Trophoblast cell (in vitro differentiated cells and primary cell): ENCODE results near the gene LYPD4.

Experiments
- DNase-seq, 2 donors: peaks; one replicate each; pipeline ENCODE4 v3.0.0-alpha.2; 2016
- H2AFZ ChIP-seq: 2 replicates; pipeline ENCODE4 v1.6.1; 2013; ENCODE audit warnings: low read length, moderate library complexity, mild to moderate bottlenecking; ENCODE audit not compliant: insufficient read depth, poor library complexity
- H2AK5ac ChIP-seq: 2 replicates; pipeline ENCODE4 v1.6.1; 2013; ENCODE audit warnings: mild to moderate bottlenecking, low read length
- H2BK120ac ChIP-seq: 2 replicates; pipeline ENCODE4 v1.6.1; 2013; ENCODE audit warnings: low read length, mild to moderate bottlenecking, moderate library complexity; ENCODE audit not compliant: insufficient read depth, poor library complexity
- H2BK12ac ChIP-seq: 2 replicates; pipeline ENCODE4 v1.6.1; 2013; ENCODE audit warnings: mild to moderate bottlenecking, low read length, moderate library complexity
- H2BK5ac ChIP-seq: 2 replicates; pipeline ENCODE4 v1.6.1; 2013; ENCODE audit warnings: low read length, low read depth, moderate library complexity, mild to moderate bottlenecking; ENCODE audit not compliant: poor library complexity
- H3K14ac ChIP-seq: 2 replicates; pipeline ENCODE4 v1.6.1; 2013; ENCODE audit warnings: mild to moderate bottlenecking, low read length
- H3K18ac ChIP-seq: 2 replicates; pipeline ENCODE4 v1.6.1; 2013; ENCODE audit warnings: mild to moderate bottlenecking, low read length
- H3K23ac ChIP-seq: 2 replicates; pipeline ENCODE4 v1.6.1; 2013; ENCODE audit warnings: low read length
- H3K27ac ChIP-seq: 2 replicates; pipeline ENCODE4 v1.5.1; 2013; ENCODE audit warnings: low read depth, mild to moderate bottlenecking, inconsistent platforms, low read length, moderate library complexity
- H3K27me3 ChIP-seq: 2 replicates; pipeline ENCODE4 v1.6.1; 2013; ENCODE audit warnings: inconsistent platforms, mild to moderate bottlenecking, low read length, moderate library complexity; ENCODE audit not compliant: insufficient read depth
- H3K36me3 ChIP-seq, 2 experiments: 1 replicate in 1 of 2; 2 replicates in 1 of 2; pipeline ENCODE4 v1.6.1; 2013; ENCODE audit warnings: low read length in 2 of 2, mild to moderate bottlenecking in 2 of 2, moderate library complexity in 1 of 2; ENCODE audit not compliant: insufficient read depth in 2 of 2, control insufficient read depth in 1 of 2
- H3K4ac ChIP-seq: 2 replicates; pipeline ENCODE4 v1.6.1; 2013; ENCODE audit warnings: low read depth, mild to moderate bottlenecking, low read length, moderate library complexity
- H3K4me1 ChIP-seq, 2 experiments: 1 replicate in 1 of 2; 2 replicates in 1 of 2; pipeline ENCODE4 v1.6.1; 2013; ENCODE audit warnings: low read length in 2 of 2, mild to moderate bottlenecking in 2 of 2, moderate library complexity in 1 of 2; ENCODE audit not compliant: insufficient read depth in 2 of 2, control insufficient read depth in 1 of 2
- H3K4me2 ChIP-seq: 2 replicates; pipeline ENCODE4 v1.6.1; 2013; ENCODE audit warnings: inconsistent platforms, mild to moderate bottlenecking, low read length, moderate library complexity
- H3K4me3 ChIP-seq: 2 replicates; pipeline ENCODE4 v1.5.1; 2013; ENCODE audit warnings: mild to moderate bottlenecking, low read depth, low read length, inconsistent platforms
- H3K79me1 ChIP-seq: one replicate; pipeline ENCODE4 v1.6.1; 2013; ENCODE audit warnings: low read length
- H3K79me2 ChIP-seq: 2 replicates; pipeline ENCODE4 v1.6.1; 2013; ENCODE audit warnings: low read length, mild to moderate bottlenecking; ENCODE audit not compliant: control insufficient read depth, insufficient read depth, poor library complexity
- H3K9ac ChIP-seq: 2 replicates; pipeline ENCODE4 v1.6.1; 2013; ENCODE audit warnings: mild to moderate bottlenecking, low read length
- H3K9me3 ChIP-seq: 2 replicates; pipeline ENCODE4 v1.6.1; 2013; ENCODE audit warnings: low read depth, mild to moderate bottlenecking, control low read depth, inconsistent platforms, low read length; ENCODE audit not compliant: insufficient read depth
- H4K12ac ChIP-seq: 2 replicates; pipeline ENCODE4 v1.6.1; 2013; ENCODE audit warnings: low read depth, mild to moderate bottlenecking, low read length, moderate library complexity
- H4K8ac ChIP-seq: 2 replicates; pipeline ENCODE4 v1.6.1; 2013; ENCODE audit warnings: low read depth, mild to moderate bottlenecking, low read length, moderate library complexity
- H4K91ac ChIP-seq: one replicate; pipeline ENCODE4 v1.6.1; 2013; ENCODE audit warnings: low read depth, mild to moderate bottlenecking, low read length, moderate library complexity
- WGBS: extraction: QIAGEN DNeasy Blood & Tissue Kit; methylation state at CpG from one replicate; pipeline ENCODE4 v1.1.7; 2013; ENCODE audit warnings: missing lambda C conversion rate; ENCODE audit not compliant: insufficient read length, insufficient coverage; ENCODE audit errors: extremely low coverage; 5-methylcytosine and 5-hydroxymethylcytosine counted together

LYPD4 gene

GRCh38 chr19:41889896-41890295, 45.4 kb upstream of the LYPD4 start:
- no peak overlapping the region for H3K14ac ChIP-seq
- H3K18ac ChIP-seq: no peak overlapping the region
- H3K4me3 ChIP-seq: no peak overlapping the region
- no peak overlapping the region for H3K23ac ChIP-seq
- no peaks in the 10 kb centered on the region for H3K27me3 ChIP-seq
- no peak overlapping the region for H4K12ac ChIP-seq
- no peak overlapping the region for H2AFZ ChIP-seq
- no peaks in the 10 kb centered on the region for H3K9me3 ChIP-seq
- no peak overlapping the region for H4K91ac ChIP-seq
- no peak for DNase-seq
- no CpG with 5 or more reads among the region's 8 CpGs for WGBS
- no peak overlapping the region for H2BK5ac ChIP-seq
- no peak overlapping the region for H3K9ac ChIP-seq
- peaks cover 39 to 40% of the 10 kb centered on the region in 2 experiments for H3K36me3 ChIP-seq
- H3K4me2 ChIP-seq: no peak overlapping the region
- H3K79me1 ChIP-seq: peaks cover 3% of the 10 kb centered on the region
- H3K27ac ChIP-seq: no peak overlapping the region
- H3K4me1 ChIP-seq: peaks cover 11 to 13% of the 10 kb centered on the region in 2 experiments
- H3K79me2 ChIP-seq: no peaks in the 10 kb centered on the region
- no peak overlapping the region for H3K4ac ChIP-seq
- H2AK5ac ChIP-seq: no peak overlapping the region
- no peak overlapping the region for H2BK120ac ChIP-seq
- no peak overlapping the region for H4K8ac ChIP-seq
- H2BK12ac ChIP-seq: no peak overlapping the region

GRCh38 chr19:41888926-41889325, 44.4 kb upstream of the LYPD4 start:
- no peak for DNase-seq
- H3K27me3 ChIP-seq: no peaks in the 10 kb centered on the region
- H3K9ac ChIP-seq: no peak overlapping the region
- H4K12ac ChIP-seq: no peak overlapping the region
- no peak overlapping the region for H4K8ac ChIP-seq
- no peak overlapping the region for H3K4me3 ChIP-seq
- no peak overlapping the region for H3K4me2 ChIP-seq
- no peak overlapping the region for H2BK5ac ChIP-seq
- peaks cover 29 to 31% of the 10 kb centered on the region in 2 experiments for H3K36me3 ChIP-seq
- H2BK12ac ChIP-seq: no peak overlapping the region
- no peak overlapping the region for H2AFZ ChIP-seq
- no peak overlapping the region for H2BK120ac ChIP-seq
- H3K23ac ChIP-seq: no peak overlapping the region
- H3K4ac ChIP-seq: no peak overlapping the region
- WGBS: no CpG with 5 or more reads among the region's 12 CpGs
- no peak overlapping the region for H4K91ac ChIP-seq
- H3K27ac ChIP-seq: no peak overlapping the region
- H3K79me2 ChIP-seq: peaks cover 5% of the 10 kb centered on the region
- no peak overlapping the region for H3K14ac ChIP-seq
- peaks cover 15 to 17% of the 10 kb centered on the region in 2 experiments for H3K4me1 ChIP-seq
- no peak overlapping the region for H3K18ac ChIP-seq
- peaks cover 7% of the 10 kb centered on the region for H3K79me1 ChIP-seq
- no peaks in the 10 kb centered on the region for H3K9me3 ChIP-seq
- H2AK5ac ChIP-seq: no peak overlapping the region

- H3K27ac ChIP-seq: peak overlapping the region; percentile 30
- peak; percentile 74 to 91 for DNase-seq
- peaks cover 26 to 31% of the 10 kb centered on the region in 2 experiments for H3K36me3 ChIP-seq
- H4K8ac ChIP-seq: peak overlapping the region; percentile 39
- H3K79me1 ChIP-seq: peaks cover 13% of the 10 kb centered on the region
- no peak overlapping the region for H2AFZ ChIP-seq
- H3K9me3 ChIP-seq: no peaks in the 10 kb centered on the region
- peak overlapping the region; percentile 10 for H3K14ac ChIP-seq
- peak overlapping the region; percentile 59 for H4K91ac ChIP-seq
- peak overlapping the region; percentile 32 for H3K4me2 ChIP-seq
- no peak overlapping the region for H3K9ac ChIP-seq
- no peak overlapping the region for H2BK12ac ChIP-seq
- peak overlapping the region; percentile 34 for H4K12ac ChIP-seq
- H3K4ac ChIP-seq: peak overlapping the region; percentile 30
- no peak overlapping the region for H2BK120ac ChIP-seq
- H2BK5ac ChIP-seq: no peak overlapping the region
- no CpG with 5 or more reads among the region's 17 CpGs for WGBS
- H3K23ac ChIP-seq: no peak overlapping the region
- H3K27me3 ChIP-seq: no peaks in the 10 kb centered on the region
- H2AK5ac ChIP-seq: no peak overlapping the region
- no peak overlapping the region for H3K18ac ChIP-seq
- no peak overlapping the region for H3K4me3 ChIP-seq
- H3K79me2 ChIP-seq: peaks cover 9% of the 10 kb centered on the region
- peaks cover 15 to 17% of the 10 kb centered on the region in 2 experiments for H3K4me1 ChIP-seq
Measured at GRCh38 chr19:41887711-41888382, 43.4 kb upstream of the LYPD4 start.

- peaks cover 15 to 17% of the 10 kb centered on the region in 2 experiments for H3K4me1 ChIP-seq
- H3K27ac ChIP-seq: peak overlapping the region; percentile 30
- no peak overlapping the region for H2AFZ ChIP-seq
- no peak overlapping the region for H3K4me3 ChIP-seq
- DNase-seq: no peak
- H3K79me1 ChIP-seq: peaks cover 19% of the 10 kb centered on the region
- H3K4me2 ChIP-seq: peak overlapping the region; percentile 32
- H3K9ac ChIP-seq: no peak overlapping the region
- H3K14ac ChIP-seq: peak overlapping the region; percentile 10
- peak overlapping the region; percentile 34 for H4K12ac ChIP-seq
- H3K18ac ChIP-seq: peak overlapping the region; percentile 6
- peaks cover 12% of the 10 kb centered on the region for H3K79me2 ChIP-seq
- peak overlapping the region; percentile 30 for H3K4ac ChIP-seq
- no peak overlapping the region for H3K23ac ChIP-seq
- no peaks in the 10 kb centered on the region for H3K27me3 ChIP-seq
- H3K9me3 ChIP-seq: no peaks in the 10 kb centered on the region
- H4K8ac ChIP-seq: peak overlapping the region; percentile 39
- H2BK120ac ChIP-seq: no peak overlapping the region
- WGBS: no CpG with 5 or more reads among the region's 13 CpGs
- peak overlapping the region; percentile 53 for H2AK5ac ChIP-seq
- no peak overlapping the region for H2BK5ac ChIP-seq
- peak overlapping the region; percentile 59 for H4K91ac ChIP-seq
- H3K36me3 ChIP-seq: peaks cover 18 to 25% of the 10 kb centered on the region in 2 experiments
- peak overlapping the region; percentile 5 for H2BK12ac ChIP-seq
Measured at GRCh38 chr19:41886761-41887710, 42.6 kb upstream of the LYPD4 start.
